HepG2 (cell line): ENCODE measurements around the gene ANKHD1. TPM values are rescaled to one million over a fixed set of nuclear protein-coding genes. Genes with fewer than 3 reads are reported as not detected.
A peak's percentile ranks its signal among the peaks of the same experiment; 100 is the strongest.

Source experiments
- CTCF ChIP-seq: sonication (generic); formaldehyde crosslinking; IDR thresholded peaks from 2 replicates; pipeline ENCODE4 v1.5.0; 2020; ENCODE audit warnings: mild to moderate bottlenecking, missing genetic modification reagents, moderate library complexity
- GABPA ChIP-seq, 2 experiments: IDR thresholded peaks; 2 replicates each; pipeline ENCODE4 v1.6.1; 2011 to 2016; ENCODE audit warnings: low read depth in 2 of 2, low read length in 1 of 2, missing biosample characterization in 1 of 2, missing genetic modification characterization in 1 of 2
- GFI1 ChIP-seq: sonication (generic); formaldehyde crosslinking; IDR thresholded peaks from 2 replicates; pipeline ENCODE4 v1.5.0; 2020; ENCODE audit warnings: missing genetic modification reagents, mild to moderate bottlenecking, borderline replicate concordance
- HMGXB4 ChIP-seq, 2 experiments: sonication (generic) in 1 of 2; formaldehyde crosslinking in 1 of 2; IDR thresholded peaks; 2 replicates each; pipeline versions ENCODE4 v1.4.0 to v1.6.1; 2018 to 2020; ENCODE audit warnings: missing genetic modification reagents in 2 of 2, borderline replicate concordance in 1 of 2, low read depth in 1 of 2, mild to moderate bottlenecking in 1 of 2, missing biosample characterization in 1 of 2
- JUNB ChIP-seq: sonication (generic); formaldehyde crosslinking; IDR thresholded peaks from 2 replicates; pipeline ENCODE4 v1.8.0; 2022; ENCODE audit warnings: missing genetic modification reagents, mild to moderate bottlenecking, borderline replicate concordance
- RFXAP ChIP-seq: sonication (generic); formaldehyde crosslinking; IDR thresholded peaks from 2 replicates; pipeline ENCODE4 v1.4.0; 2020; ENCODE audit warnings: missing genetic modification reagents, borderline replicate concordance
- SMAD3 ChIP-seq: sonication (generic); formaldehyde crosslinking; IDR thresholded peaks from 2 replicates; pipeline ENCODE4 v1.4.0; 2020; ENCODE audit warnings: missing genetic modification reagents
- TSC22D2 ChIP-seq: sonication (generic); formaldehyde crosslinking; IDR thresholded peaks from 2 replicates; pipeline ENCODE4 v1.5.1; 2020; ENCODE audit warnings: missing genetic modification reagents, mild to moderate bottlenecking, borderline replicate concordance
- ZC3H13 ChIP-seq: sonication (generic); formaldehyde crosslinking; IDR thresholded peaks from 2 replicates; pipeline ENCODE4 v1.8.1; 2023; ENCODE audit warnings: mild to moderate bottlenecking, missing genetic modification reagents, moderate library complexity
- ZHX1 ChIP-seq: sonication (generic); formaldehyde crosslinking; IDR thresholded peaks from 2 replicates; pipeline ENCODE4 v1.8.1; 2022; ENCODE audit warnings: low read depth, mild to moderate bottlenecking, missing genetic modification reagents
- ZHX2 ChIP-seq, 2 experiments: sonication (generic) in 1 of 2; formaldehyde crosslinking in 1 of 2; IDR thresholded peaks; 2 replicates each; pipeline versions ENCODE4 v1.6.1 to v1.9.0; 2014 to 2022; ENCODE audit warnings: antibody characterized with exemption in 1 of 2, borderline replicate concordance in 1 of 2, inconsistent platforms in 1 of 2, low read depth in 1 of 2, missing genetic modification reagents in 1 of 2
- ZNF580 ChIP-seq: IDR thresholded peaks from 2 replicates; pipeline ENCODE4 v1.6.1; 2016; ENCODE audit warnings: low read depth, borderline replicate concordance
- ZNF749 ChIP-seq: sonication (generic); formaldehyde crosslinking; IDR thresholded peaks from 2 replicates; pipeline ENCODE4 v1.8.0; 2022; ENCODE audit warnings: mild to moderate bottlenecking, missing genetic modification reagents, moderate library complexity, borderline replicate concordance
- polyA plus RNA-seq, 8 experiments: library from polyadenylated mRNA; depleted of rRNA in 3 of 8; stranded (reverse) in 7 of 8; unstranded in 1 of 8; fragments of >200 nt; fragmentation: Illumina TruSeq in 4 of 8; extraction: Trizol in 4 of 8; gene quantifications; 2 replicates each; pipeline versions ENCODE4 v1.2.1 to v1.2.3, GENCODE V29; 2011 to 2016; ENCODE audit warnings: low read depth in 4 of 8, missing spikeins in 1 of 8, mixed read lengths in 1 of 8; ENCODE audit not compliant: insufficient read depth in 1 of 8
- total RNA-seq, 5 experiments: library from RNA; depleted of rRNA; stranded (reverse); fragments of >200 nt; fragmentation: Illumina TruSeq; extraction: Trizol; gene quantifications; 2 replicates each; pipeline ENCODE4 v1.2.3, GENCODE V29; 2016; ENCODE audit warnings: low read depth in 1 of 5

The ANKHD1 gene
- total and polyA plus RNA-seq, 2 of the 13 experiments (the other 11 are each of a cell fraction or from before 2014, with no cell fraction given) = 69.9 to 82.0 TPM

- TF ChIP-seq ZNF749 (CRISPR knock-in tag) (peak; percentile 59; the same call in 1 of the 2 replicates), ZC3H13 (CRISPR knock-in tag) (no peak), ZHX2 (IDR thresholded peaks at IDR 0.05; ENCODE audit: low read depth) (peak; percentile 74), ZHX2 (CRISPR knock-in tag; IDR thresholded peaks at IDR 0.05; ENCODE audit: borderline replicate concordance) (no peak), SMAD3 (CRISPR knock-in tag) (no peak), CTCF (peak; percentile 22; the same call in 1 of the 2 replicates), GABPA (IDR thresholded peaks at IDR 0.05; ENCODE audit: low read depth, low read length) (no peak), GABPA (CRISPR knock-in tag; IDR thresholded peaks at IDR 0.05; ENCODE audit: low read depth) (peak; percentile 9; the same call in 1 of the 2 replicates), JUNB (CRISPR knock-in tag) (0 out of 2 replicates have a peak, but pooled peaks have one; percentile 7), HMGXB4 (CRISPR knock-in tag; IDR thresholded peaks at IDR 0.05; ENCODE audit: borderline replicate concordance in 1 of 2, low read depth in 1 of 2) (0 out of 4 replicates have a peak, but pooled peaks of 1 of the 2 experiments have one; percentile 41), ZNF580 (CRISPR knock-in tag) (no peak), TSC22D2 (CRISPR knock-in tag) (no peak), RFXAP (CRISPR knock-in tag) (no peak), GFI1 (CRISPR knock-in tag) (no peak), ZHX1 (peak; percentile 85)
Measured at GRCh38 chr5:140564196-140565023, 162.8 kb downstream of the ANKHD1 start, which contains the start of the genes APBB3 and SLC35A4 (continued).
